Measurements from ENCODE around the gene RBM10.

Gene RBM10

DNA sequence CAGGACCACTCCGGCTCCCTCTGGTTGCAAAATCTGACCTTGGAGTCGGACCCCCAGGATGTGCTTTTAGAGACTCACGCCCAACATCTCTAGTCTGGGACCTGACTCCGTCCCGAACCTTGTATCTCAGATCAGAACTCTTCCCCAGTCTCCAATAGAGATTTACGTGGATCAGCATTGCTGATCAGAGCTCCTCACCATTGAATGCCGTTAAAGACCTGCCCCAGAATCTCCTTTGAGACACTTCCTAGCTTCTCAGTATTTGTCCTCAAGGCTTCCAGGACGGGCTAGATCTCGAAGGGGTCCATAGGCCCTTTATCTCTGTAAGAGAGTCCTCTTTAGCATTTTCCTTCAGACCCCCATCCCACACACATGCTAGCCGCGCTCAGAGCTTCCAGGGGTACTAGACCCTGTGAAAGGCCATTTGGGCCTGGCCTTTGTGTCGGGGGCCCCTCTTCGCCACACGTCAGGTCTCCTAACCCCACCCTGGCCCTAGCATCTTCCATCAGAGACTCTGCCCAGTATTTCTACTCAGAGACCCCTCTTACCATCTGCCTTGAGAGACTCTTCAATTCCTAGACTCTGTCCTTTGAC is 49.3 kb downstream of the RBM10 start:
- H3K4me1 Mint-ChIP-seq (ENCODE audit: low read depth): peaks cover 41% of the 10 kb centered on the region
- H3K4me3 Mint-ChIP-seq: peak overlapping the region; percentile 94
- peak overlapping the region; percentile 88 for H3K27ac Mint-ChIP-seq
- no peaks in the 10 kb centered on the region for H3K9me3 Mint-ChIP-seq (ENCODE audit: low read depth)
- H3K27me3 Mint-ChIP-seq: no peaks in the 10 kb centered on the region
- H3K36me3 Mint-ChIP-seq: no peaks in the 10 kb centered on the region

DNA sequence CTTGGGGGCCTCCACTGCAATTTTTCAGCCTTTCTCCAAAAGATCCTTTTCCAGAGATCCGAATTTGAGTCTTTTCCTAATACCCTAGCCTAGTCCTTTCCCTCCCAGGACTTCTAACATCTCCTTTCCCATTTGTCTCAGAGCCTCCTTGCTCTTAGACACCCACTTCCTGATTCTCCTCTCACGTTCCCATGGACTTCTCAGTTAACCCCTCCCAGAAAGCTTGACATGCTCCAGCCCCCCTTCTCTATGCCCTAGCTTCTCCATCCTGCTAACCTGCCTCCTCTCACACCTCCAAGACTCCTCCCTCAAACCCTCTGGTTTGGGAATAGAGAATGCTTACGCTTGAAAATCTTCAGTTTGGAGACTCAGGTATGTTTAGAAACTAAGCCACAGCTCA is 51.1 kb downstream of the RBM10 start:
- Mint-ChIP-seq H3K4me3 (peak overlapping the region; percentile 94), H3K27ac (peak overlapping the region; percentile 85), H3K36me3 (no peaks in the 10 kb centered on the region), H3K9me3 (ENCODE audit: low read depth) (no peaks in the 10 kb centered on the region), H3K4me1 (ENCODE audit: low read depth) (peaks cover 37% of the 10 kb centered on the region), H3K27me3 (no peaks in the 10 kb centered on the region)

DNA sequence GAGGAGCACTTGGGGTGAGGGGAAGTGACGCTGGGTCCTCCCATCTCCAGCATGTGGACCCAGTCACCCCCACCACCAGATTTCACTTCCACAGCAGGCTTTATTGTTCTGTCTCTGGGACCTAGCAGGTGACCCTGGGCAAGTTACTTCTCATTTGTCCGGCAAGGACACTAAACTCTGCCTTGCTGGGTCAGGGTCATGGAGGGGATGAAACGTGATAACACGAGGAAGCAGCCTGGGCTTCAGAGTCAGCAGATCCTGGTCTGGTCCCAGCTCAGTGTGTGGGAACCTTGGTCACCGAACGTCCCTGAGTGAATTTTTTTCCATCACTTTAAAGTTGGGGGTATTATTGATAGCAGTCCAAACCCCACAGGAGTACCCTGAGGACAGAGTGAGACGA is 52.5 kb downstream of the RBM10 start:
- peak overlapping the region; percentile 85 for H3K27ac Mint-ChIP-seq
- no peaks in the 10 kb centered on the region for H3K36me3 Mint-ChIP-seq
- H3K4me3 Mint-ChIP-seq: peak overlapping the region; percentile 94
- H3K27me3 Mint-ChIP-seq: no peaks in the 10 kb centered on the region
- H3K4me1 Mint-ChIP-seq (ENCODE audit: low read depth): peaks cover 36% of the 10 kb centered on the region
- H3K9me3 Mint-ChIP-seq (ENCODE audit: low read depth): no peaks in the 10 kb centered on the region

DNA sequence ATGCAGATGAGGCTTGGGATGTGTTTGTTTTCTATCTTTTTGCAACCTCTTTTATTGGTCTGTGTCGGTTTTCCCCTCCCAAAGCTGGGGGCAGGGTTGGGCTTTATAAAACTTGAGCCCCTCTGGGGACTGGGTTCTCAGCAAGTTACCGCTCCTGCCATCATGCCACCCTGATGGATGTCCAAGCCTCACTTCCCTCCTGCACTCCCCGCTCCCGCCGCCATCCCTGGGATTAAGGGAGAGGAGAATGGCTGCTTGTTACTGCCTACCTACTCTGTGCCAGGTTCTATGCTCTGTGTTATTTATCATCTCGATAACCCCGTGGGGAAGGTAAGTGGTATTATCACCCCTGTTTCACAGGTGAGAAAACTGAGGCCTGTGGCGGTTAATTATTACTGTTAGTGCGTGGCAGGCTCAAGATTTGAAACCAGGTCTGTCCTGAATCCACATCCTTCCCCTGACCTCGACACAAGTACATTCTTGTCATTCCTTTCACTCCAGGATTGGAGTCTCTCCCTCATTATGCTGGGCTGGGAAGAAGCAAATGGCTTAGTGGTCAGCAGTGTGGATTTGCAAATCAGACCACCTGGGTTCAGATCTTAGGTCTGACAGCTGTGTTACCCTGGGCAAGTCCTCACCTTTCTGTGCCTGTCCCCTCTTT is 53.1 kb downstream of the RBM10 start:
- Mint-ChIP-seq H3K27me3 (no peaks in the 10 kb centered on the region), H3K27ac (peak overlapping the region; percentile 85), H3K4me1 (ENCODE audit: low read depth) (peaks cover 32% of the 10 kb centered on the region), H3K9me3 (ENCODE audit: low read depth) (no peaks in the 10 kb centered on the region), H3K4me3 (peak overlapping the region; percentile 94), H3K36me3 (no peaks in the 10 kb centered on the region)

DNA sequence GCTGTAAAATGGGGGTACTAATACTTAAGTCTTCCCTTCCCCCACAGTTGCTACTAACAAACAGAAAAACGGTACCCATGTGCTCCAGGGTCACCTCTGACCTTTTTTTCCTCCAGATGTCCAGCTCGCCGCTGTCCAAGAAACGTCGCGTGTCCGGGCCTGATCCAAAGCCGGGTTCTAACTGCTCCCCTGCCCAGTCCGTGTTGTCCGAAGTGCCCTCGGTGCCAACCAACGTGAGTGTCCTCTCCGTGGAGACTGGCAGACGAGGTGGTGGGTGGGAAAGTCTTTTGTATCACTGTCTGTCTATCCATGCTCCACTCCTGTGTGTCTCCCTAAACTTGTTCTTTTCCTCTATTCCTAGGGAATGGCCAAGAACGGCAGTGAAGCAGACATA is 53.7 kb downstream of the RBM10 start:
- Mint-ChIP-seq H3K9me3 (ENCODE audit: low read depth) (no peaks in the 10 kb centered on the region), H3K4me3 (no peak overlapping the region), H3K27me3 (no peaks in the 10 kb centered on the region), H3K27ac (peak overlapping the region; percentile 2), H3K4me1 (ENCODE audit: low read depth) (peaks cover 28% of the 10 kb centered on the region), H3K36me3 (no peaks in the 10 kb centered on the region)

DNA sequence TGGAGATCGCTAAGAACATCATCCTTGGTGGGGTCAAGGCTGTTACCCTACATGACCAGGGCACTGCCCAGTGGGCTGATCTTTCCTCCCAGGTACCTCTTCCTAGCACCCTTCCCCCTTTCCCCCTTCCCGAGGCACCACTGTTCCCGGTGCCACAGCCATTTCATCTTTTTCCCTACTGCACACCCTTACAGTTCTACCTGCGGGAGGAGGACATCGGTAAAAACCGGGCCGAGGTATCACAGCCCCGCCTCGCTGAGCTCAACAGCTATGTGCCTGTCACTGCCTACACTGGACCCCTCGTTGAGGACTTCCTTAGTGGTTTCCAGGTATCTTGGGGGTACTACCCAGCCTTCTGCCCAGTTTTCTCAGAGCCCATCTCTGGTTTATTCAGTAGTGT is 54.3 kb downstream of the RBM10 start:
- H3K27me3 Mint-ChIP-seq: no peaks in the 10 kb centered on the region
- no peak overlapping the region for H3K4me3 Mint-ChIP-seq
- H3K9me3 Mint-ChIP-seq (ENCODE audit: low read depth): no peaks in the 10 kb centered on the region
- H3K4me1 Mint-ChIP-seq (ENCODE audit: low read depth): peaks cover 28% of the 10 kb centered on the region
- H3K27ac Mint-ChIP-seq: peak overlapping the region; percentile 2
- no peaks in the 10 kb centered on the region for H3K36me3 Mint-ChIP-seq

DNA sequence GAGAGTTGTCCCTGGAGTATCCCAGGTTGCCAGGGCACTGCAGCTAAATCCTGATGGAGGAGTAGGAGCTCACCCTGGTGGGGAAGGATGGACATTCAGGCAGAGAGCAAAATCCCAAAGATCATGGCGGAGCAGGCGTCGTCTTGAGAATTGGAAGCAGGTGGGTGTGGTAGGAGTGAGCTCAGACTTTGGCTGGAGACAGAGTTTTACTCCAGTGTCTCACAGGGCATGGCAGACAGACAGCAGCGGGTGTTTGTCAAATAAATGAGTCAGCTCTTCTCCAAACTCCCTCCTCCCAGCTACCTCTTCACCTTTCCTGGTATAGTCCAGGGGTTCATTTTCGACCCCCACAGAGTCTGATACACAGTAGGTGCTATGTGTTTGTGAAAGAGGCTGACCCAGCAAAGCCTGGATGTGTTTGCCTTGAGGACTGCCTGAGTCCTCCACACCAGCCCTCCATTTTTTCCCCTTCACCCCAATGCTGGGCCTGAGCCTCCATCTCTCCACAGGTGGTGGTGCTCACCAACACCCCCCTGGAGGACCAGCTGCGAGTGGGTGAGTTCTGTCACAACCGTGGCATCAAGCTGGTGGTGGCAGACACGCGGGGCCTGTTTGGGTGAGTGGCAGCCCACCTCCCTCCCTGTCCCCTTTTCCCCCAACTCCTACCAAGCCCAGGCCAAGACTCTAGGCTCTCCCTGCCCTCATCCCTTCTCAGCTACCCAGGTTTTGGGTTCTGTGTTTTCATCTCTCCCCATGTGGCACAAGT is 55.5 kb downstream of the RBM10 start:
- H3K4me1 Mint-ChIP-seq (ENCODE audit: low read depth): peaks cover 20% of the 10 kb centered on the region
- no peaks in the 10 kb centered on the region for H3K36me3 Mint-ChIP-seq
- H3K27ac Mint-ChIP-seq: peak overlapping the region; percentile 34
- no peaks in the 10 kb centered on the region for H3K27me3 Mint-ChIP-seq
- no peaks in the 10 kb centered on the region for H3K9me3 Mint-ChIP-seq (ENCODE audit: low read depth)
- H3K4me3 Mint-ChIP-seq: no peak overlapping the region

DNA sequence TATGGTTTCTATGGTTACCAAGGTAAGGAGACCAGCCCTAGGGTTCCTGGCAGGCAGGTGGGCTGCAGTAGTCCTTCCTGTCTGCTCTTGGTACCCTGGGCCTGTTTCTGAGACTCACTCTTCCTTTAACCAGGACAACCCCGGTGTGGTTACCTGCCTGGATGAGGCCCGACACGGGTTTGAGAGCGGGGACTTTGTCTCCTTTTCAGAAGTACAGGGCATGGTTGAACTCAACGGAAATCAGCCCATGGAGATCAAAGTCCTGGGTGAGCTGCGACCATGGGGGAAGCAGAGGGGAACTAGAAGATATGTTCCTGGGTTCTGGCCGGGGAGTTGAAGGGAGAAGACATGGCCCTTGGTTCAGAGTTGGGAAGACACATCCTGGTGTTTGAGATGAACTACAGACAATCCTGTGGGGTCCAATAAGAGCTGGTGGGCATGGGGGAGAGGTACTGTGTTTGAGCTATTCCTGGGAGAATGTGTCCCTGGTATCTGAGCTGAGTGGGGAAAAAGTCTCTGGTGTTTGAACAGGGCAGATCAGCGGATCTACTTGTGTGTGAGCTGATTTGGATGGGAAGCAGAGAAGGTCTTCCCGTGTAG is 56.4 kb downstream of the RBM10 start:
- Mint-ChIP-seq H3K4me1 (ENCODE audit: low read depth) (peaks cover 13% of the 10 kb centered on the region), H3K36me3 (no peaks in the 10 kb centered on the region), H3K9me3 (ENCODE audit: low read depth) (no peaks in the 10 kb centered on the region), H3K27me3 (no peaks in the 10 kb centered on the region), H3K4me3 (no peak overlapping the region), H3K27ac (no peak overlapping the region)

DNA sequence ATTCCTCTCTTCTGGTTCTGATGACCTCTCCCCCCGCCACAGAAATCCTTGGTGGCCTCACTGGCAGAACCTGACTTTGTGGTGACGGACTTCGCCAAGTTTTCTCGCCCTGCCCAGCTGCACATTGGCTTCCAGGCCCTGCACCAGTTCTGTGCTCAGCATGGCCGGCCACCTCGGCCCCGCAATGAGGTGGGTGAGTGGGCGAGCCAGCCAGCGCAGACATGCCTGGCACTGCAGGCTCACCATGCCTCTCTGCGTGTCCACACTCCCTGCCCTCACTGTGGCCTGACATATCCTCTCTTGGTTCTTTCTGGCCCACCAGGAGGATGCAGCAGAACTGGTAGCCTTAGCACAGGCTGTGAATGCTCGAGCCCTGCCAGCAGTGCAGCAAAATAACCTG is 57.3 kb downstream of the RBM10 start:
- H3K27me3 Mint-ChIP-seq: no peaks in the 10 kb centered on the region
- no peaks in the 10 kb centered on the region for H3K9me3 Mint-ChIP-seq (ENCODE audit: low read depth)
- H3K36me3 Mint-ChIP-seq: no peaks in the 10 kb centered on the region
- peaks cover 8% of the 10 kb centered on the region for H3K4me1 Mint-ChIP-seq (ENCODE audit: low read depth)
- H3K4me3 Mint-ChIP-seq: no peak overlapping the region
- no peak overlapping the region for H3K27ac Mint-ChIP-seq

DNA sequence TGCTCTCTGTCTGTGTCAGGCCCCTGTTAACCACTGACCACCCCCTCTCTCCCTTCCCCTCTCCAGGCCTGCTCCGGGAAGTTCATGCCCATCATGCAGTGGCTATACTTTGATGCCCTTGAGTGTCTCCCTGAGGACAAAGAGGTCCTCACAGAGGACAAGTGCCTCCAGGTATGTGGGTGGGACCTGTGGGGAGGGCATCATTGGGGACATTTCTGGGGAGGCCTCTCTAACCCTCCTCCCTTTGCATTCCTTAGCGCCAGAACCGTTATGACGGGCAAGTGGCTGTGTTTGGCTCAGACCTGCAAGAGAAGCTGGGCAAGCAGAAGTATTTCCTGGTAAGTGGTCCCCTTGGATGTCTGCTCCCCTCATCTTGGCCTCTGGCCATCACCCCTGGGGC is 57.9 kb downstream of the RBM10 start:
- no peak overlapping the region for H3K4me3 Mint-ChIP-seq
- no peaks in the 10 kb centered on the region for H3K27me3 Mint-ChIP-seq
- no peaks in the 10 kb centered on the region for H3K9me3 Mint-ChIP-seq (ENCODE audit: low read depth)
- peaks cover 6% of the 10 kb centered on the region for H3K4me1 Mint-ChIP-seq (ENCODE audit: low read depth)
- no peak overlapping the region for H3K27ac Mint-ChIP-seq
- no peaks in the 10 kb centered on the region for H3K36me3 Mint-ChIP-seq

DNA sequence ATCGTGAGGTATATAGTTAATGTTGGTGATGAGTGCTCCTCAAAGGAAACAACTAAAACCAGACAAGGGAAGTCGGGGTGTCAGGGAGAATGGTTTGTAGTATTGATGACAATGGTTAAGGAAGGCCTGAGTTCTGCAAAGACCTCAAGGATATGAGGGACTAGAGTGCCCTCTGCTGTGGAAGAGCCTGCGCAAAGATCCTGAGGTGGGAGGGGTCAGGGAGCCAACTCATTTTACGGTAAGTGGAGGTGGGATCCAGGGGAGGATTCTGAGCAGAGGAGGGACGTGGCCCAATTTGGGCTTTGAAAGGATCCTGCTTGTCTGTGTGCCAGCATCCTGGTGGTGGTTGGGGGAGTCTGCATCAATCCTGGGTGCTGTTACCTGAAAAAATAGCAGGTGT is 59.9 kb downstream of the RBM10 start:
- H3K27ac Mint-ChIP-seq: peak overlapping the region; percentile 34
- H3K4me3 Mint-ChIP-seq: no peak overlapping the region
- no peaks in the 10 kb centered on the region for H3K9me3 Mint-ChIP-seq (ENCODE audit: low read depth)
- no peaks in the 10 kb centered on the region for H3K27me3 Mint-ChIP-seq
- H3K4me1 Mint-ChIP-seq (ENCODE audit: low read depth): peaks cover 6% of the 10 kb centered on the region
- H3K36me3 Mint-ChIP-seq: no peaks in the 10 kb centered on the region

DNA sequence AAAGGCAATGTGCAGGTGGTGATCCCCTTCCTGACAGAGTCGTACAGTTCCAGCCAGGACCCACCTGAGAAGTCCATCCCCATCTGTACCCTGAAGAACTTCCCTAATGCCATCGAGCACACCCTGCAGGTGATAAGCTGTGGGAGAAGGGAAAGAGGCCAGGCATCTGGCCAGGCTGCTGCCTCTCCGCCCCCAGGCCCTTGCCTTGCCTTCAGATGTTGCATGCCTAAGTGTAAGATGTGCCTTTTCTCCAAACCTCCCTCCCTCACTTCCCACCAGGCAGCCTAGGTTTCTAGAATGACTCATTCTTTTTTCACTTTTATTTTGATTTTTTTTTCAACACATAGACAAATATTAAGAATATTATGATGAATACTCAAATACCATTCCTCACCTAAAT is 61.3 kb downstream of the RBM10 start:
- Mint-ChIP-seq H3K4me3 (no peak overlapping the region), H3K36me3 (no peaks in the 10 kb centered on the region), H3K9me3 (ENCODE audit: low read depth) (no peaks in the 10 kb centered on the region), H3K27me3 (no peaks in the 10 kb centered on the region), H3K4me1 (ENCODE audit: low read depth) (peaks cover 6% of the 10 kb centered on the region), H3K27ac (no peak overlapping the region)

DNA sequence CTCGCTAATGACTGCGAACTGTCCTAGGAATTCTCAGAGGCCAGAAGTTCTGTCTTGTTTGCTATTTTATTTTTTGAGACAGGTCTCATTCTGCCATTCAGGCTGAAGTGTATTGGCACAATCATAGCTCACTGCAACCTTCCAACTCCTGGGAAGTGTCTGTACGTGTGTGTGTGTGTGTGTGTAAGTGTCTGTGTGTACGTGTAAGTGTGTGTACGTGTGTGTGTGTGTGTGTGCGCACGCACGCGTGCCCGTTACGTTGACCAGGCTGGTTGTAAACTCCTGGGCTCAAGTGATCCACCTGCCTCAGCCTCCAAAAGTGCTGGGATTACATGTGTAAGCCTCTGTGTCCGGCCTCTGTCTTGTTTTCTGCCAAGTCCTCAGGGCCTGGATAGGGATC is 63.1 kb downstream of the RBM10 start:
- Mint-ChIP-seq H3K4me3 (no peak overlapping the region), H3K27ac (no peak overlapping the region), H3K9me3 (ENCODE audit: low read depth) (no peaks in the 10 kb centered on the region), H3K27me3 (no peaks in the 10 kb centered on the region), H3K36me3 (no peaks in the 10 kb centered on the region), H3K4me1 (ENCODE audit: low read depth) (peaks cover 6% of the 10 kb centered on the region)

DNA sequence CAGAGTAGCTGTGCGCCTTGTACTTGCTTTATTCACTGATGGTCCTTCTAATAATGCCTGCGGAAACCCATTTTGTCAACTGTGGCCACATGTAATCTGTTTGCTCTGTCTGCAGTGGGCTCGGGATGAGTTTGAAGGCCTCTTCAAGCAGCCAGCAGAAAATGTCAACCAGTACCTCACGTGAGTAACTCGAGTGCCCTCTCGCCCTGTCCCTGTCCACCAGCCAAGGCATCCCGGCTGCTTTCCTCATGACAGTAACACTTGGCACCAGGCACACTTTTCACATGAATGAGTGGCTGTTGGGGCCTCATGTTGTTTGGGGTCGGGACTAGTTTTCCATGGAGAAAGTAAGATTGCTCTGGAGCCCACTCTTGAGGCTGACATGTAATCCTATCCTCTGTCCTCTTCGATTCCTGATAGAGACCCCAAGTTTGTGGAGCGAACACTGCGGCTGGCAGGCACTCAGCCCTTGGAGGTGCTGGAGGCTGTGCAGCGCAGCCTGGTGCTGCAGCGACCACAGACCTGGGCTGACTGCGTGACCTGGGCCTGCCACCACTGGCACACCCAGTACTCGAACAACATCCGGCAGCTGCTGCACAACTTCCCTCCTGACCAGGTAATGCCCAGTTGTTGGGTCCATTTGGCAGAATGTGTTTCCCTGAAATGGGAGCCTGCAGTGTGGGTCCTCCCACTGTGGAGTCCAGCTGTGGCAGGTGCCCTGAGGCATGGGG is 64.7 kb downstream of the RBM10 start:
- Mint-ChIP-seq H3K4me3 (no peak overlapping the region), H3K27me3 (no peaks in the 10 kb centered on the region), H3K36me3 (no peaks in the 10 kb centered on the region), H3K27ac (no peak overlapping the region), H3K4me1 (ENCODE audit: low read depth) (peaks cover 6% of the 10 kb centered on the region), H3K9me3 (ENCODE audit: low read depth) (no peaks in the 10 kb centered on the region)
